SK-MEL-5 (cell line): ENCODE data around the gene SASH1. TPM values are rescaled to one million over a fixed set of nuclear protein-coding genes. Genes with fewer than 3 reads are reported as not detected.
A peak's percentile ranks its signal among the peaks of the same experiment; 100 is the strongest.
"Not testable (repeated sequence)": the region's sequence is repeated elsewhere in the genome, so short reads cannot be mapped to it uniquely, and the experiment has no call there.

Source experiments
- DNase-seq: peaks from one replicate; pipeline ENCODE4 v3.0.0-alpha.2; 2016; ENCODE audit warnings: low read depth, low spot score
- in situ Hi-C: cut with HindIII; loops from 2 replicates; pipeline ENCODE4 v1.10.0; 2016; ENCODE audit warnings: low sequenced_read_pairs, high pct_unique_total_duplicates, low pct_unique_long_range_greater_than_20kb
- total RNA-seq: library from RNA; depleted of rRNA; stranded (reverse); fragments of >200 nt; shearing (Covaris generic); gene quantifications from 2 replicates; pipeline ENCODE4 v1.2.3, GENCODE V29; 2014

The SASH1 gene
- total RNA-seq, 1 experiment from 2014 or later, result 43.7 TPM

DNA sequence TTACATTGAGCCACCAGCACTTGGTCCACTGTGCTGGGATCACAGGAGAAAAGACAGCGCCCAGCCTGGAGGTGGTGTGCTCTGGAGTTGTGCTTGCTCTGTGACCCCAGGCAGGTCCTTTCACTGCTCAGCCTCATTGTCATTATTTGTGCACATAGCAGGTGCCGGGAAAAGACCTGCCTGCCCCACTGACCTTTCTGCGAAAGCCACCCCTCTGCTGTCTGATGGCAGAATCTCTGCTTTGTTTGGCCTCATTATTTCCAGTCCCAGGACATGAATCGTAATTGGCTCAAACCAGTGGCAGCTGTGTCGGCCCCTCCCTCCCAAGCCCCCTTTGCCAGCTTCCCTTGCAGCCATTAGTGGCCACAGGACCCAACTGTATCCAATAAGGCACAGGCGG lies 219.0 kb downstream of the SASH1 start:
- in situ Hi-C loops, result no loop called here
- DNase-seq, result no peak

DNA sequence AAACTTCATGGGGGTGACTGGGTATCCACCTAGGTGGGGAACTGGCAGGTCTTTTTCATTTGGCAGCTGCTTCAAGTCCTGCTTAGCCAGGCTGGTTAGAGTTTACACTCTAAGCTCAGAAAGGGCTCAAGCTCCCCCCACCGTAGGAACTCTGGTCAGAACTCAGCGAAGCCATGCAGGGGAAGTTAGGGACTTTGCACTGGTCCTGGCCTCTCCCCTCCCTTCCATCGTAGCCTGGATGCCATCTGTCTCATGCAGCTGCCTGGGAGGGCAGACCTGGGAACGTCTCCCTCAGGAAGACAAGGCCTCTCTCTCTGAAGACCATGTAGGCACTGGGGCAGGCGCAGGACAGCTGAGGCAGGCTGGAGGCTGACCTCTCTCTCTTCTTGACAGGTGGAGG lies 220.4 kb downstream of the SASH1 start:
- in situ Hi-C loops, result no loop called here
- DNase-seq, result no peak

DNA sequence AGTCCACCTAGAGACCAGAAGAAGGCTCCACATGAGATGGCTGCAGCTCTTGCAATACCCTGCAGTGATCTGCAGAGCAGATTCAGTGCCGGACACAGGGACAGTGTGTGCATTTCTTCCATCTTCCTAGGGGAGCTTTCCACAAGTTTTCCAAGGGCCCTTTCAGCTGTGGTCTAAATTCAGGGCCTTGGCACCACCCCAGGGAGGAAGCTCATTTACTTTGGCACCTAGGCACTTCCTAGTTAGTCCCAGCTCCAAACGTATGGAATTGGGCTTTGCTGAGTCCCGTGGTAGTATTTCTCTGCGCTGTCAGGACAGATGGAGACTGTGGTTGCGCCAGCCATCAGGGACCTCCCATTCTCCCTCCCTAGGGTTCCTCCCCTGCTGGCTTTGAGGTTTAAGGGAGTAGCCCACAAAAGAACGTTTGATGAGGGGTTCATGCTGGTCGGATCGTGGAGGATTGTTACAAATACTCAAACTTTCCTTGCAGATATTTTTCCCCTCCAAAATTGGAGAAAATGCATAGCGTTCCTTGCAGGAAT lies 221.9 kb downstream of the SASH1 start:
- in situ Hi-C loops, result no loop called here
- DNase-seq, result no peak

DNA sequence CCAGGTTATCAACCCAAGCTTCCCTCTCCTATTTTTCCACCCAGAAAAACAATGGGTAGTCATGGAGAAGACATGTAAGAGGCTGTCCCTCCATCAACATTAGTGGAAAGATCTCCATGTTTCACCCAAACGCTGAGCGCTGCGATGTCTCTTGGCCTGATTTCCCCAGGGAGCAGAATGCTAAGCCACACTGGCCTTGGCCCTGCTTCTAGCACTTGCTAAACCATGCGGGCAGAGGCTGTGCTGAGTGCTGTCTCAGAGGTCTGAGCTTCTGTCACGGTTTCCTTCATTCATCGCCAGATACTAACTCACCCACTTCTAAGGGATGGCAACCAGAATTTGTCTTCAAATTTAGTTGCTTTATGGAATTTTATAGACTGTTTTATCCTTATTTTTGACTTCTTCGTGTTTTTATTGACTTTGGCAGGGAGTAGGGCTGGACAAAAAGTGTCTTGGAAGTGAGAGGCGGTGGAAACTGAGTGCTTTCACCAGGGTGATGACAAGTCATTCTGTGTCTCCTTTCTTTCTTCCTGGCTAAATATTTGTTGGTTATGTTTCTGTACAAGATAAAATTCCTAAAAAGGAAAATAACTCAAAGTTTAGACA lies 222.8 kb downstream of the SASH1 start:
- in situ Hi-C loops, result no loop called here
- DNase-seq, result no peak

DNA sequence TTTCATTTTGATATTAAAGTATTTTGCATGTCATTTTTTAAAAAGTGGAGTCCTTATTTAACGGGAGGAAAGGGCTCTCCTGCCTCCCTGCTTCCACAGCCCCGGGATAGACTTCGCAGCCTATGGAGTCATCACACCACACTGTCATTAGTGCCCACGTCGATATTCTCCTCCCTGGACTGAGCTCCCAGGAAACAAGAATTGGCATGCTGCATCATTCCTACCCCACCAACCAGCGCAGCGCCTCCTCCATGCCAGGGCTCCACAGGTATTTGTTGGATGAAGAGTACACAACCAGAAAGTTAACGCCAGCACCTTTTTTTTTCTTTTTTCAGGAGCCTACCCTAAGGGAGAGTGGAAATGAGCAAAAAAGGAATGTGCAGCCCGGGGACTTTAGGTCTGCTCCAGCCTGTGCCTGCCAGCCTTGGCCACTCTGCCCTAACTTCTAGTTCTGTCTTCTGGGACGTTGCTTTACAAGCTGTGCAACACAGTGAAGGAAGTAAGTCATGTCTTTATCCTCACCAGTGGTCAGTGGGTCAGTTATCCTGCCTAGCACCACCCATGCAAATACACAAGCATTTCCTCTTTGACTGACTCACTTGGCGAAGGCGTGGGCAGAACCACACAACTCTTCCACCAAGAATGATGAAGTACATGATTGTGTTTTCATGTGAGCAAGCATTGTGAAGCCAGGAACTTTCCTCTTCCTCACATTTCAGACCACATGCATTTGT lies 223.5 kb downstream of the SASH1 start:
- peak; percentile 83 for DNase-seq
- in situ Hi-C loops, result no loop called here

DNA sequence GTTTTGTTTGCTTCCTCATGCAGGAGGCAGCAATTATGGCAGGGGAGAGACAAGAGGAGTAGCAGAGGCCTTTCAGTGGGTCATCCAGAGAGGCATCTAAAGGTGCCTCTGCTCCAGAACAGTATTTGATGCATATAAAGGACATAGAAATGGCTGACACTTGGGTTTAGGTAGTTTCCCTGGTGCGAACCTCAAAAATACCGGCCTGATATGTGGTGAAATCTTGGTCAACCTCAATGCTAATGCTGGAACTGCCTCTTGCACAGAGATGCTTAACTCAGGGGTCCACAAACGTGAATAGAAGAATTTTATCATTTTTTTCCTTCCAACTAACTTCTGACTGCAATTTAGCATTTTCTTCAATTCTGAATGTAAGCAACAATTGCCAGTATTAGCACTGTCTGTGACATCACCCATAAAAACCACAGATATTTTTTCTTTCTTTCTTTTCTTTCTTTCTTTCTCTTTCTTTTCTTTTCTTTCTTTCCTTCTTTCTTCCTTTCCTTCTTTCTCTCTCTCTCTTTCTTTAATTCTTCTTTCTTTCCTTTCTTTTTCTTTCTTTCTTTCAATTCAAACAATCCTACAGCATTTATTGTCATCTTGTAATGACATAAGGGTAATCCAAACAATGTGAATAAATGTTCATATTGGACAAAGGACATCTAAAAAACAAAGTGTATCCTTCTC lies 224.2 kb downstream of the SASH1 start:
- DNase-seq, result no peak
- in situ Hi-C loops, result no loop called here

DNA sequence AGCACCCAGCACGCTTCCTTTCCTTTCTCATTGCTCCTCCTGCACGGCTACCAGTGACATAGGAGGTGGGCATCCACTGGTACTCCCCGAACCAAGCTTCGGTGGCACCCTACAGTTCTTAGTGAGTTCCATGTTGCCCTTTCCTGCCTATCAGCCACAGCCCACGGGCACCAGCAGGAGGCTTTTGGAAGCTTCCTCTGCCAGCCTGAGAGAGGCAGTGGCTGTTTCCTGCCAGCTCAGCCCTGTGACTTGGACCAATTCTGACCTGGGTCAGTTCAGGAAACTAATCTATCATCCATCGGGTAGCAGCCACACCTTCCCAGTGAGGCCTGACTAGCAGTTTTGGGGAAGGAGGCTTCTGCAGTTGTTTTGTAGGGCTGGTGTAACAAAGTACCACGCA lies 227.8 kb downstream of the SASH1 start:
- in situ Hi-C loops, result no loop called here
- DNase-seq, result no peak

DNA sequence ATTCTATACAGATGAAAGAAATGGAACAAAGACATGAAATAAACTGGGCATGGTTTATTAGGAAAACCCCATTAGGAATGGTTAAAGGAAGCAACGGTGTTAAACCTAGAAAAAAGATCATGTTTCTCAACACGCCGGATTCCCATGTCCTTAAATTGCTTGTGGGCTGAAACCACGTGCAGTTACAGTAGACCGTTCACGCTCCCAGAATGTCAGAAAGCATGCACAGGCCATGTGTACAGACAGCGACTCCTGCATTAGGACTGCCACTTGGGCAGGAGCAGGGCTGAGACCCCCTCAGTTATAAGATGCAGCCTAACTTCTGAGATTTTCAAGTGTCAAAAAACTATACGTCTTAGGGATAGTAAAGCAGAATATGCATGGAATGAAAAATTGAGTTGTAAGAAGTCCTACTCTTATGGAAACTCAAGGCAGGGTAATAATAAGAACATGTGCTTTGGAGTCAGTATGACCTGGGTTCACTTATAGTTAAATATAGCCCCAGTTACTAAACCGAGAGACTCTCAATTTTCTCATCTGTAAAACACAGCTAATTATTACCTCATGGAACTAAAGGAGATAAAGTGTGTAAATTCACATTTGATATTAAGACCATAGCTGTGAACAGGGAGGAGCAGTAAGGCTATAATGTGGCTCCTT lies 230.2 kb downstream of the SASH1 start:
- in situ Hi-C loops, result no loop called here

DNA sequence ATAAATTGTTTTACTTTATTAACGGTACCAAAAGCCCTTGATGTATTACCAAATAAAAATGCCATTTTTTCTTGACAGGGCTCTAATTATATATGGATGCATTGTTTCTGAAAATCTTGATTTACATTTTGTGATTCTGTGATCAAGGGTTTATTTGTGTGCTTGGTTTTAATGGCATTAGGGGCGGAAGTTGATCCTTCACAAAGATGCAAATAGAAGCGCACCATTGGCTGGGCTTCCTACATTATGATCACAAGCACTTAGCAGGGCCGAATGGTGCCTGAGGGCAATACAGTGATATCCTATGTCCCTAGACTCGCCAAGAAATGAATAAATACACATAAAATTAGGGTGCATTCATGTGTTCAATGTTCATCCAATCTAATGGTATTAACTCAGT lies 231.3 kb downstream of the SASH1 start:
- in situ Hi-C loops, result no loop called here
- peak; percentile 19 for DNase-seq

More for the DNA sequence above, 230.2 kb downstream of the SASH1 start:
- DNase-seq, result no peak

DNA sequence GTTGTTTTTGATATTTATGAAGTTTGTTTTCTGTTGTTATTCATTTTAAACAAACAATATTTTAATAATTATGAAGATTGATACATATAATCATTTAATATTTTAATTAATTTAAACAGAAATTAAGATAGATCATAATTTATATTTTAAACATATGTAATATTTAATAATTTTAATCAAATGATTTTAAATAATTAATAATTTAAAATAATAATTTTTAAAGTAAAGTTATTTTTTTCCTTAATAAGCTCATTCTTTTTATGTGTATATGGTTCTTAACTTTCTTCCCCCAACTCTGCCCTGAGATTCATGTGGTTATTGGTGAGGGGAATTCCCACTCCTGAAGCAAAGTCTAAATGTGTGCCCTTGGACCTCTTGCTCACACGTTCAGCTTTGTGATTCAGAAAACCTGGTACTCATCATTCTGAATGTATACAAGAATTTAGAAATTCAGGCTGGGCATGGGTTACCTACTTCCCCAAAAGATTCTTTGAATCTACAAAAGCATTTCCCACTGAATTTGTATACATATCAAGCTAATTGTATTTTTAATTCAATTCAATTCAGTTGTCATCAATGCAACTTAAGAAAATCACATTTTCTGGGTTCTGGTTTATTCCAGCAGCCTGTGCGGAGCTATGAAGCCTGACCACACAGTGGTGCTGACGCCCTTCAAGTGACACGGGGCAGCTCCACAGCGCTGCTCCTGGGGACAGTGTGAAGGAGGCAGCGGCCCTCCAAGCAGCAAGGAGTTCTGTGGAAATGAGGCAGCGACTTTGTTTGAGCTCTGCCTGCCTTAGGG lies 235.2 kb downstream of the SASH1 start:
- in situ Hi-C loops, result no loop called here
- peak; percentile 82 for DNase-seq

DNA sequence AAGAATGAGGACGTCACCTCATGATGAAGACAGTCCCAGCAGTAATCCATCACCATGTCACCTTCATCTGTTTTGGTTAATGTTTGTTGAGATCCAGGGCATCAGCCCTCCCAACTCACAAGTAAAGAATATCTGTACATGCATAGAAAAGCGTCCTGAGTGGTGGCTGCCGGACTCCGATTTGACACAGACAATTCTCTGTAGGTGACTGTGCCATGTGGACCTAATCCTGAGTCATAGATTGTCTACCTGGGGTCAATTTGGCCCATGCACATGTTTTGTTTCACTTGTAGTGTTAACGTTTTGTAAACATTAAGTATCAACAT lies 235.8 kb downstream of the SASH1 start:
- DNase-seq, result no peak
- in situ Hi-C loops, result no loop called here

DNA sequence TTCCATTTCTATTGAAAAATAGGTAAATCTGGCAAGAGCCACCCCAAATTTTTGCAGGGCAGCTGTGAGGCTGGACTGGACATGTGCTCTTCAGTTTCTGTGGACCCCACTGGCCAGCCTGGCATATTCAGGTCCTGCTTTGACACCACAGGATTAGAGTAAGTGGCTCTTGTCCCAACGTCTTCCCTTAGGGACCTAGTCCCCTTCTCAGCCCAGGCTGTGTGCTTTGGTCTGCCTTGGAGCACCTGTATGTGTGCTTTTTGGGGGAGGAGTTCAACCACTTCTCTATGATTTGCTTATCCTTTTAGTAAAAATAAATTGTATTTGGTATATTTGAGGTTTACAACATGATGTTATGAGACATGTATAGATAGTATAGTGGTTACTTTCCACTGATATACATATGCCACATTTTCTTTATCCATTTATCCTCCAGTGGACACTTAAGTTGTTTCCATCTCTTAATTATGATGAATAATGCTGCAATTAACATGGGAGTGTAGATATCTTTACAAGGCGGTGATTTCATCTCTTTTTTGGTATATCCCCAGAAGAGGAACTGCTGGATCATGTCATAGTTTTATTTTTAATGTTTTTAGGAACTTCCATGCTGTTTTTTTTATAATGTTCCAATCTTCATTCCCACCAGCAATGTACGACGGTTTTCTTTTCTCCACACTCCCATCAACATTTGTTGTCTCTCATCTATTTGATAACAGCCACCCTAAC lies 236.4 kb downstream of the SASH1 start:
- in situ Hi-C loops, result no loop called here
- DNase-seq, result no peak

DNA sequence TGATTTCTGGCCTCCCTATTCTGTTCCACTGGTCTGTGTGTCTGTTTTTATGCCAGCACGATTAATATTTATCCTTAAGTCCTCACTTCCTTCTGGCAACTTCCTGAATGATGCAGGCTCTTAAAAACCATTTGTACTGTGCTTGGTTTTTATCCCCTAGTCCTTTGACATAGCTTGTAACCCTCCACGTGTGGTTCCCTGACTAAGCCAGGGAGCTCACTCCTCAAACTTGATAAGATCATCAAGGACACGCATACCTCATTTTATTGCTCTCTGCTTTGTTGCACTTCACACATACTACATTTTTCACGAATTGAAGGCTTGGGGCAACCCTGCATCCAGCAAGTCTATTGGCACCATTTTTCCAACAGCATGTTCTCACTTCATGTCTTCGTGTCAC lies 237.8 kb downstream of the SASH1 start:
- no peak for DNase-seq
- in situ Hi-C loops, result no loop called here

DNA sequence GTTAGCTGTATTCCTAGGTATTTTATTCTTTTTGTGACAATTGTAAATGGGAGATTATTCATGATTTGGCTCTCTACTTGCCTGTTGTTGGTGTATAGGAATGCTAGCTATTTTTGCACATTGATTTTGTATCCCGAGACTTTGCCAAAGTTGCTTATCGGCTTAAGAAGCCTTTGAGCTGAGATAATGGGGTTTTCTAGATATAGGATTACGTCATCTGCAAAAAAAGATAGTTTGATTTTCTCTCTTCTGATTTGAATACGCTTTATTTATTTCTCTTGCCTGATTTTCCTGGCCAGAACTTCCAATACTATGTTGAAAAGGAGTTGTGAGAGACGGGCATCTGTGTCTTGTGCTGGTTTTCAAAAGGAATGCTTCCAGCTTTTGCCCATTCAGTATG lies 241.0 kb downstream of the SASH1 start:
- in situ Hi-C loops, result no loop called here
- no peak for DNase-seq

DNA sequence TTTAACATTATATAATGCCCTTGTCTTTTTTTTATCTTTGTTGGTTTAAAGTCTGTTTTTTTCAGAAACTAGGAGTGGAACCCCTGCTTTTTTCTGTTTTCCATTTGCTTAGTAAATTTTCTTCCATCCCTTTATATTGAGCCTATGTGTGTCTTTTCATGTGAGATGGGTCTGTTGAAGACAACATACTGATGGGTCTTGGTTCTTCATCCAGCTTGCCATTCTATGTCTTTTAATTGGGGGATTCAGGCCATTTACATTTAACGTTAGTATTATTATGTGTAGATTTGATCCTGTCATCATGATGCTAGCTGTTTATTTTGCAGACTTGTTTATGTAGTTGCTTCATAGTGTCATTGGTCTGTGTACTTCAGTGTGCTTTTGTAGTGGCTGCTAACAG lies 243.0 kb downstream of the SASH1 start:
- in situ Hi-C loops, DNase-seq: not testable (repeated sequence)

DNA sequence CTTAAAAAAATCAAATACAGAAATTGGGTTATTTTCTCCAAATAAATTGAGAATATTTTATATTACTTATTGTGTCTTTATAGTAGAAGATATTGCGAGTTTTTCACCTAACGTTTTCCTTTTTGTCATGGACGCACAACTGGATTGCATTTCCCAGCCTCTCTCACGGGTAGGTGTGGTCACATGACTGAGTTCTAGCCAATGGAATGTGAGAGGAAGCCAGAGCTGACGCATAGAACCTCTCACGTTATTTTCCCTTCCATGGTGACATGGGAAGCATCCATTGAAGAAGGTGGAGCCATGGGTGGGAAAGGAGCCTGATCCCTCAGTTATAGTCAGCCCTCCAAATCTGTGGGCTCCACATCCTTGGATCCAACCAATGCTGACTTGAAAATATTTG lies 248.2 kb downstream of the SASH1 start:
- in situ Hi-C loops, result no loop called here
- DNase-seq, result peak; percentile 34

DNA sequence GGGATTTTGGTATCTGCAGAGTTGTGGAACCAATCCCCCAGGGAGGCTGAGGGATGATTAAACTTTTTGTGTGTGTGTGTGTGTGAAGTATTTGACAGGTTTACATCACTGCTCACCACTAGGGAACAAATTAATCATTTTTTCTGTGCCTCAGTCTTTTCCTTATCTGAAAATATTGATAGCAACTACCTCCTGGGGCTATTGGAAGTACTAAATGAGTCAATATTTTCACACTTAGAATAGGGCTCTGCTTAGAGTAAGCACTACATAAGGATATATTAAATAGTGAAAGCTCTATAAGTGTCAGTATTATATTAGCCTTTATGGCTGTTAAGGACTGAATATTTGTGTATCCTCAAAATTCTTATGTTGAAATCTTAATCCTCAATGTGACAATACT lies 249.0 kb downstream of the SASH1 start:
- in situ Hi-C loops, result no loop called here
- no peak for DNase-seq
